Fibroblast of villous mesenchyme (primary cell): ENCODE results near the gene GPR161. TPM values are rescaled to one million over a fixed set of nuclear protein-coding genes. Genes with fewer than 3 reads are reported as not detected.
A peak's percentile ranks its signal among the peaks of the same experiment; 100 is the strongest.

Experiments
- DNase-seq: peaks from one replicate; pipeline ENCODE4 v3.0.0-alpha.2; 2010; ENCODE audit warnings: low read depth
- H3K4me3 ChIP-seq: 2 replicates; pipeline ENCODE4 v1.5.1; 2011; ENCODE audit warnings: low read depth, mild to moderate bottlenecking, low read length
- total RNA-seq: library from RNA; depleted of rRNA; stranded (reverse); fragments of >200 nt; gene quantifications from 2 replicates; pipeline ENCODE4 v1.2.3, GENCODE V29; 2012
- TF ChIP-seq, protein P1 (sequence below): IDR thresholded peaks from 2 replicates; pipeline ENCODE4 v1.5.1; 2012; ENCODE audit warnings: low read depth, mild to moderate bottlenecking, low read length; ENCODE audit not compliant: insufficient read depth

The GPR161 gene
- total RNA-seq, 1 donor, result 13.0 TPM

DNA sequence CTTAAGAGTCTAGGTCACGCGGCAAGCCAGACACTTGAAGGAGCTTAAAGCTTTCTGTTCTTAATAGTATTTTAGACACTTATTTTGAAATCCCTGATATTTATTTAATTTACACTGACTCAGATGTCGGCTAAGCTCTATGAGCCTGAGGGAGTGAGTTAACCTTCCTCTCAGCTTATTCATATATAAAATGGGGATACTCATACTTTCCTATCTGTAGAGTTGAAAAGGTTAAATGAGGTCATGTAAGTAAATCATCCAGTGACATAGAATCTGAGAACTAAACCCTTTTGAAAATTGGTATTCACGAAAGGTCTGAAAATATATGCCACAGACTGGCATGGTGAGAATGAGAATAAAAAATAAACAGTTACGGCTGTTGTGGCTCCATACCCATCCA is 1.4 kb upstream of the GPR161 start:
- no peak overlapping the region for H3K4me3 ChIP-seq
- TF ChIP-seq, protein P1, sequence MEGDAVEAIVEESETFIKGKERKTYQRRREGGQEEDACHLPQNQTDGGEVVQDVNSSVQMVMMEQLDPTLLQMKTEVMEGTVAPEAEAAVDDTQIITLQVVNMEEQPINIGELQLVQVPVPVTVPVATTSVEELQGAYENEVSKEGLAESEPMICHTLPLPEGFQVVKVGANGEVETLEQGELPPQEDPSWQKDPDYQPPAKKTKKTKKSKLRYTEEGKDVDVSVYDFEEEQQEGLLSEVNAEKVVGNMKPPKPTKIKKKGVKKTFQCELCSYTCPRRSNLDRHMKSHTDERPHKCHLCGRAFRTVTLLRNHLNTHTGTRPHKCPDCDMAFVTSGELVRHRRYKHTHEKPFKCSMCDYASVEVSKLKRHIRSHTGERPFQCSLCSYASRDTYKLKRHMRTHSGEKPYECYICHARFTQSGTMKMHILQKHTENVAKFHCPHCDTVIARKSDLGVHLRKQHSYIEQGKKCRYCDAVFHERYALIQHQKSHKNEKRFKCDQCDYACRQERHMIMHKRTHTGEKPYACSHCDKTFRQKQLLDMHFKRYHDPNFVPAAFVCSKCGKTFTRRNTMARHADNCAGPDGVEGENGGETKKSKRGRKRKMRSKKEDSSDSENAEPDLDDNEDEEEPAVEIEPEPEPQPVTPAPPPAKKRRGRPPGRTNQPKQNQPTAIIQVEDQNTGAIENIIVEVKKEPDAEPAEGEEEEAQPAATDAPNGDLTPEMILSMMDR, result no peak
- no peak for DNase-seq

DNA sequence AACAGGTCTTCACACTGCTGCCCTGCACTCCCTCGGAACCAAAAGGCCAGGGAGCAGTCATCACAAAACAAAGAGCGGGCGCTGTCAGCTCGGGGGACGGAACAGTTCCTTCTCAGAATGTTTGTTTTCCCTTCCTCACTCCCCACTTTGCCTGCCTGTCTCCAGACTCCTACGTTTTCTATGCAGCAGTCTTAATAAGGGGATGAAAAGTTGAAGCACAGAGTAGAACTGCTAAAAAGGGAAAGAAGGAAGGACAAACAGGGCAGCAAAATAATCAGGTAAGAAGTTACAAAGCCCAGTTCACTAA is 738 bp upstream of the GPR161 start:
- TF ChIP-seq, protein P1, result no peak
- DNase-seq, result no peak
- peak overlapping the region; percentile 76 for H3K4me3 ChIP-seq

DNA sequence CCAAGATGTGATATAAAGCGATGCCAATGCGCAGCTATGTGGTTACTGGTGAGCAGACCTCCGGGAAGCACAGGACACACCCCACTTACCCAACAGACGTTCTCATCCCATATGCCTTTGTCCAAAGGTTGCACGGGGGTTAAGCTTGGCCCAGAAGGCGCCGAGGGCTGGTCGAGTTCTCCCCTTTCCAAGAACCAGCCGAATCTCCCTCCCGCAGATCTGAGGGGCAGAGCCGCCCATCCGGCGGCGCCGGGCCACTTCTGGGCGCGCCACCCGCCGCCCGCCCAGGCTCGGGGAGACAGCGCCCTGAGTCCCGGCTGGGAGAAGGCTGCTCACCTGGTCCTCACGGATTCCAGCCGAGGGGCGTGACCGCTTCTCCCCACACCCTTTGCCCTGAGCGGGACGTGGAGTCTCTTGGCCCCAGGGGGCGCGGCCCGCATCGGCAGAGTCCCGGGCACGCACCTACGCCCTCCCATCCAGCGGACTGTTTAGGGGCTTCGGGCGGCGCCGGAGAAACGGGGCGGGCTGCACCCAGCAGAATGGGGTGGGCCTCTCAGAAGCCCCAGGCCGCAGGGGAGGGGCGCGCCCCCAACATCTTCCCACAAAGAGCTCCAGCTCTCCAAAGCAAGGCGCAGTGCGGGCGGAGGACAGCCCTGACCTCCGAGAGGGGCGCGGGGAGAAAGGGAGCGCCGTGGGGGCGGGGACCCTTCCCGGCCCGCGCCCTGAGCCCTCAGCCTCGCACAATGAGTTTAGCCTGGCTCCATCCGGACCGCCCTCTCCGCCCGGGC is 615 bp downstream of the GPR161 start:
- DNase-seq, result peak; percentile 25
- peak overlapping the region; percentile 76 for H3K4me3 ChIP-seq
- TF ChIP-seq, protein P1, result no peak

DNA sequence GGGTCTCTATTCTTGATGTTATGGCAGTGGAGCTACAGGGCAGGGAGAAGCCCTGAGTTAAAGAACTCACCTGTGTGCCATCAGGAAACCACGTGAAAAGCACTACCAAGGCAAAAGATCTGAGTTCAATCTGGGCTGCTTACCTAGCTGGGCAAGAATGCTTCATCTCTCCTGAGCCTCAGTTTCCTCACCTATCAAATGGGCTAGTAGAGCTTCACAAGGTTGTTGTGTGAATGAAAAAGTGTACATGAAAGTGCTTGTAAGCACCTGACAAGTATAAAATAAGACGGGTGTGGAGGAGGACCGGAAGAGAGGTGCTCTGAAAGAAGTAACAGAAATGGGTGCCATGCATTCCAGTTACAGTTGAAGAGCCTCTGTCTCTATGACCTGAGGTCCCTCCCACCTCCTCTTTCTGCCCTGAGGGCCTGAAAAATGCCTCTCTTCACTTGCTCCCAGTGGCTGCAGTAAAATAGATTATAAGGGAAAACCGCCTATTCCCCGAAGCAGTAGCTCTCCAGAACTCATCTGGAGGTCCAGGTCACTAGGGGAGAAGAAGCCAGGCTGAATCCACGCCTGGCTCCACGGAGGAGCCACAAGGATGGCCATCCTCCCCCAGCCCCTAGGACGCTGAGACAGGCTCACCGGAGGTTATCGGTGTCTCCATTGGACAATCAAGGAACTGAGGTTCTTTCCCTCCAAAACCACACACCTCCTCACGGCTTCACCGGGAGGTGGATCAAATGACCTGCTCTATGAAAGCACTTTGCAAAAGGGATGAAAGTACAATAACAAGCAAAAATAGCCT is 1.4 kb downstream of the GPR161 start:
- H3K4me3 ChIP-seq, result peak overlapping the region; percentile 76
- TF ChIP-seq, protein P1, result no peak
- DNase-seq, result no peak

DNA sequence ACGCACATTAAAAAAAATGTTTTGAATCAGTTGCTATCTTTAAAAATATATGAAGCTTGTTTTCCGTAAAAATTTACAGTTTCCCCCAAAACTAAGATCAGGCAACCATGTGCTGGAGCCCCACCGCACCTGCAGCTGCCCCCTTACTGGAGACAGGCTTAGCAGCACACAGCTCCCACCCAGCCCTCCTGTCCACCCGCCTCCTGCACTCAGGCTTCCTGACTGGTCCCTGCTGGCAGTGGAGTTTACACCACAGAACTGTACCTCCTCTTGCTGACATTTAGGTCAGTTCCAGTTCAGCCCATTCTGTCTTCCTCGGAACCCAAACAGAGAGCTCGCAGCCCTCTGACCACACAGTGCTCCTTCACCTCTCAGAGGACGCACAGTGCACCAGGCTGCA is 2.1 kb downstream of the GPR161 start:
- no peak for DNase-seq
- TF ChIP-seq, protein P1, result no peak
- H3K4me3 ChIP-seq, result no peak overlapping the region

DNA sequence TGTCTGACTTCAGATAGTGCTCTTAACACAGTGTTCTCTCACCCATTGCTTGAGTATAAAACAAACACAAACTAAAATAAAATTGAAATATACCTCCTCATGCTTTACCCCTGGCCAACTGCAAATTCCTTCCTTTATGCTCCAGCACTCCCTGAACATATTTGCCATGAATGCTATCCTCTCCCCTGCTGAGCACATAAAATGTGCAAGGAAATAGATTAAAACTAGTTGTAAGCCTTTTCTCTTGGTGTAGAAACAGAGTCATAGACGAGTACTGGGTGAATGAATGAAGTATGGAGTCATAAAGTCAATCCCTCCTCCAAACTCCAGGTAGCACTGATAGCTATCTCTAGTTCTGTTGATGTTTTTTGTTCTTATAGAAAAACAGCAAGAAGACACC is 2.6 kb downstream of the GPR161 start:
- DNase-seq, result no peak
- TF ChIP-seq, protein P1, result no peak
- H3K4me3 ChIP-seq, result no peak overlapping the region
